H1 (cell line): Measurements from ENCODE around the gene HMCN1. TPM values are rescaled to one million over a fixed set of nuclear protein-coding genes. Genes with fewer than 3 reads are reported as not detected.

Experiments used
- CTCF ChIA-PET: fragments of 300-600 bp; sonication (Branson Sonifier 250); formaldehyde crosslinking; loops from one replicate; lab custom pipeline; 2021; ENCODE audit not compliant: partially characterized antibody; lab: Charles Lee
- POLR2A ChIA-PET: fragments of 300-600 bp; sonication (Branson Sonifier 250); formaldehyde crosslinking; loops from one replicate; lab custom pipeline; 2021; ENCODE audit warnings: inconsistent platforms; ENCODE audit not compliant: partially characterized antibody; lab: Charles Lee
- DNase-seq, 2 experiments: peaks; one replicate each; pipeline versions ENCODE4 v3.0.0 to v3.0.0-alpha.2; 2010 to 2022; ENCODE audit warnings: low spot score in 2 of 2, low read depth in 1 of 2, mixed read lengths in 1 of 2
- FAIRE-seq: peaks from 2 replicates; lab custom pipeline; 2011; peaks lifted over from hg19 to GRCh38; lab: Jason Lieb, UNC
- H2AFZ ChIP-seq: 2 replicates; pipeline ENCODE4 v1.8.1; 2012; ENCODE audit warnings: low read length, inconsistent platforms
- H2AK5ac ChIP-seq: 2 replicates; pipeline ENCODE4 v1.6.1; 2013; ENCODE audit warnings: low read depth, low read length
- H2BK120ac ChIP-seq: replicated peaks from 2 replicates; pipeline ENCODE3; 2013; ENCODE audit warnings: low read depth, low read length, inconsistent platforms
- H2BK12ac ChIP-seq: 2 replicates; pipeline ENCODE4 v1.6.1; 2013; ENCODE audit warnings: low read depth, low read length
- H2BK15ac ChIP-seq: 2 replicates; pipeline ENCODE4 v1.6.1; 2013; ENCODE audit warnings: low read length
- H2BK20ac ChIP-seq: 2 replicates; pipeline ENCODE4 v1.6.1; 2013; ENCODE audit warnings: low read length
- H2BK5ac ChIP-seq: 2 replicates; pipeline ENCODE4 v1.6.1; 2013; ENCODE audit warnings: low read depth, low read length
- H3K14ac ChIP-seq: 2 replicates; pipeline ENCODE4 v1.6.1; 2013; ENCODE audit warnings: inconsistent platforms; ENCODE audit not compliant: insufficient read length
- H3K18ac ChIP-seq: 2 replicates; pipeline ENCODE4 v1.6.1; 2013; ENCODE audit warnings: low read length; ENCODE audit errors: extremely low read depth
- H3K23ac ChIP-seq: 2 replicates; pipeline ENCODE4 v1.6.1; 2013; ENCODE audit warnings: inconsistent platforms; ENCODE audit not compliant: insufficient read length
- H3K23me2 ChIP-seq: 2 replicates; pipeline ENCODE4 v1.6.1; 2013; ENCODE audit warnings: low read depth, low read length
- H3K27ac ChIP-seq: 2 replicates; pipeline ENCODE4 v1.6.1; 2011; ENCODE audit warnings: low read depth, low read length, inconsistent platforms
- H3K27me3 ChIP-seq, 4 experiments: replicated peaks in 1 of 4; 1 replicate in 1 of 4; 2 replicates in 3 of 4; pipeline versions ENCODE4 v1.6.1 to v1.8.1; 2011 to 2013; ENCODE audit warnings: low read length in 3 of 4, mild to moderate bottlenecking in 3 of 4, inconsistent platforms in 2 of 4, mixed read lengths in 2 of 4, moderate library complexity in 1 of 4; ENCODE audit not compliant: control insufficient read depth in 3 of 4, insufficient read depth in 3 of 4; ENCODE audit errors: extremely low read depth in 1 of 4
- H3K36me3 ChIP-seq, 4 experiments: 2 replicates each; pipeline versions ENCODE4 v1.6.1 to v1.8.1; 2011 to 2013; ENCODE audit warnings: mild to moderate bottlenecking in 4 of 4, low read length in 3 of 4, moderate library complexity in 2 of 4, control low read depth in 1 of 4, inconsistent platforms in 1 of 4; ENCODE audit not compliant: insufficient read depth in 4 of 4, control insufficient read depth in 2 of 4
- H3K4ac ChIP-seq: replicated peaks from 2 replicates; pipeline ENCODE3; 2013; ENCODE audit warnings: low read length, low read depth, mixed read lengths, inconsistent platforms; ENCODE audit not compliant: insufficient read length
- H3K4me1 ChIP-seq, 4 experiments: replicated peaks in 1 of 4; 1 replicate in 1 of 4; 2 replicates in 3 of 4; pipeline versions ENCODE4 v1.6.1 to v1.8.1; 2011 to 2013; ENCODE audit warnings: low read length in 3 of 4, inconsistent platforms in 2 of 4, mixed read lengths in 1 of 4; ENCODE audit not compliant: insufficient read depth in 4 of 4, control insufficient read depth in 3 of 4
- H3K4me2 ChIP-seq, 2 experiments: 2 replicates each; pipeline versions ENCODE4 v1.6.1 to v1.8.1; 2011 to 2013; ENCODE audit warnings: low read depth in 2 of 2, low read length in 2 of 2, control low read depth in 1 of 2, inconsistent platforms in 1 of 2, mild to moderate bottlenecking in 1 of 2; ENCODE audit not compliant: insufficient read depth in 1 of 2
- H3K4me3 ChIP-seq, 4 experiments: fragments of 200-600, 300-600 bp in 1 of 4; sonication (generic), shearing (Covaris generic), sonication (Bioruptor Twin) in 1 of 4; 2 replicates each; pipeline versions ENCODE4 v1.5.1 to v1.8.1; 2011 to 2016; ENCODE audit warnings: low read length in 4 of 4, low read depth in 3 of 4, control low read depth in 2 of 4, inconsistent platforms in 2 of 4, mild to moderate bottlenecking in 2 of 4, mixed read lengths in 1 of 4, moderate library complexity in 1 of 4; ENCODE audit not compliant: insufficient read depth in 2 of 4; ENCODE audit errors: extremely low read depth in 1 of 4
- H3K56ac ChIP-seq: replicated peaks from 2 replicates; pipeline ENCODE3; 2013; ENCODE audit warnings: low read depth, mild to moderate bottlenecking, mixed read lengths, low read length, inconsistent platforms; ENCODE audit not compliant: insufficient read length
- H3K79me1 ChIP-seq: 2 replicates; pipeline ENCODE4 v1.6.1; 2013; ENCODE audit warnings: low read depth, low read length, control low read depth
- H3K79me2 ChIP-seq, 2 experiments: 2 replicates each; pipeline versions ENCODE4 v1.6.1 to v1.8.1; 2012 to 2013; ENCODE audit warnings: low read length in 2 of 2, mild to moderate bottlenecking in 2 of 2, inconsistent platforms in 1 of 2; ENCODE audit not compliant: insufficient read depth in 2 of 2, control insufficient read depth in 1 of 2
- H3K9ac ChIP-seq, 4 experiments: replicated peaks in 1 of 4; 1 replicate in 1 of 4; 2 replicates in 3 of 4; pipeline versions ENCODE4 v1.6.1 to v1.8.1; 2011 to 2013; ENCODE audit warnings: low read depth in 3 of 4, low read length in 3 of 4, control low read depth in 2 of 4, mild to moderate bottlenecking in 2 of 4, moderate library complexity in 2 of 4, inconsistent platforms in 1 of 4; ENCODE audit errors: extremely low read depth in 1 of 4
- H3K9me3 ChIP-seq, 2 experiments: 2 replicates each; pipeline versions ENCODE4 v1.6.1 to v1.8.1; 2012 to 2013; ENCODE audit warnings: mild to moderate bottlenecking in 2 of 2, moderate library complexity in 2 of 2, control low read depth in 1 of 2, inconsistent platforms in 1 of 2, low read depth in 1 of 2, low read length in 1 of 2, mixed read lengths in 1 of 2; ENCODE audit not compliant: insufficient read depth in 2 of 2
- H4K20me1 ChIP-seq, 2 experiments: replicated peaks in 1 of 2; 2 replicates each; pipeline versions ENCODE3 to v1.8.1; 2011 to 2013; ENCODE audit warnings: inconsistent platforms in 2 of 2, low read length in 2 of 2, mild to moderate bottlenecking in 1 of 2; ENCODE audit not compliant: insufficient read depth in 2 of 2, control insufficient read depth in 1 of 2
- H4K5ac ChIP-seq: 2 replicates; pipeline ENCODE4 v1.6.1; 2013; ENCODE audit warnings: low read length, low read depth, mixed read lengths, inconsistent platforms; ENCODE audit not compliant: insufficient read length
- H4K8ac ChIP-seq: 2 replicates; pipeline ENCODE4 v1.8.0; 2013; ENCODE audit warnings: mild to moderate bottlenecking, moderate library complexity, low read length, inconsistent platforms; ENCODE audit not compliant: insufficient read depth; ENCODE audit errors: extremely low read depth
- H4K91ac ChIP-seq: replicated peaks from 2 replicates; pipeline ENCODE3; 2013; ENCODE audit warnings: low read length, mixed read lengths, inconsistent platforms; ENCODE audit not compliant: insufficient read length
- CEBPB ChIP-seq: IDR thresholded peaks from 2 replicates; pipeline ENCODE4 v1.6.1; 2012; ENCODE audit warnings: low read depth, low read length
- FOSL1 ChIP-seq: IDR thresholded peaks from 2 replicates; pipeline ENCODE4 v1.6.1; 2011; ENCODE audit warnings: mild to moderate bottlenecking, low read depth, low read length, moderate library complexity; ENCODE audit not compliant: insufficient read depth
- WGBS, 2 experiments: shearing (Covaris generic) in 1 of 2; methylation state at CpG; one replicate each; pipeline versions ENCODE4 v1.1.6 to v1.1.7; 2013 to 2015; ENCODE audit warnings: low lambda C conversion rate in 2 of 2, mixed read lengths in 2 of 2, inconsistent platforms in 1 of 2, low coverage in 1 of 2, missing lambda C conversion rate in 1 of 2; ENCODE audit not compliant: insufficient replicate concordance in 2 of 2, insufficient coverage in 1 of 2, insufficient read length in 1 of 2; ENCODE audit errors: extremely low coverage in 1 of 2, missing lambda C conversion rate in 1 of 2; 5-methylcytosine and 5-hydroxymethylcytosine counted together
- polyA plus RNA-seq, 7 experiments: library from polyadenylated mRNA; depleted of rRNA in 3 of 7; stranded (reverse) in 5 of 7; unstranded in 2 of 7; fragments of >200 nt in 5 of 7; fragments of 200-250 nt in 2 of 7; gene quantifications; 1 replicate in 5 of 7; 2 replicates in 1 of 7; 4 replicates in 1 of 7; pipeline versions ENCODE4 v1.2.1 to v1.2.3, GENCODE V29; 2011 to 2013; ENCODE audit warnings: missing spikeins in 2 of 7, mixed read lengths in 2 of 7
- total RNA-seq: library from RNA; stranded (reverse); fragmentation: NEBNext Ultra II Directional; extraction: Animal tissue kit (Norgen Biotek cat#: 25700); gene quantifications from 2 replicates; pipeline ENCODE4 v1.2.1, GENCODE V29; 2021

HMCN1 gene
- total and polyA plus RNA-seq, 2 of the 8 experiments (the other 6 are each of a cell fraction or from before 2014, with no cell fraction given), result 13.8 to 14.6 TPM

GRCh38 chr1:186146974-186147373 is 412.8 kb downstream of the HMCN1 start:
- Histone ChIP-seq H4K91ac (no peak overlapping the region), H2BK120ac (no peak overlapping the region), H3K4me3 (no peak overlapping the region), H3K4me2 (no peak overlapping the region), H3K9me3 (no peaks in the 10 kb centered on the region), H3K23ac (no peak overlapping the region), H3K4ac (no peak overlapping the region), H4K20me1 (no peaks in the 10 kb centered on the region), H3K27me3 (no peaks in the 10 kb centered on the region), H3K56ac (no peak overlapping the region), H3K36me3 (no peaks in the 10 kb centered on the region), H2AFZ (no peak overlapping the region), H2BK15ac (no peak overlapping the region), H2BK5ac (no peak overlapping the region), H3K18ac (no peak overlapping the region), H3K27ac (no peak overlapping the region), H2AK5ac (no peak overlapping the region), H3K4me1 (no peaks in the 10 kb centered on the region), H3K79me1 (no peaks in the 10 kb centered on the region), H2BK20ac (no peak overlapping the region), H3K79me2 (no peaks in the 10 kb centered on the region), H3K9ac (no peak overlapping the region), H3K14ac (no peak overlapping the region), H2BK12ac (no peak overlapping the region), H4K5ac (no peak overlapping the region), H3K23me2 (no peaks in the 10 kb centered on the region), H4K8ac (no peak overlapping the region)
- no peak for FAIRE-seq
- WGBS, 2 experiments, result 94% methylated on average over 2 of the region's 2 CpGs; no CpG with 5 or more reads in 1 of the 2 experiments
- no peak for DNase-seq
- POLR2A ChIA-PET, result interaction anchor here (0.6 kb wide), 1 partner anchor 13 kb away, joined by 3 read pairs; no protein-coding TSS in a partner anchor
- CTCF ChIA-PET, result interaction anchor here (0.8 kb wide), 1 partner anchor 426 kb away, joined by 3 read pairs; no protein-coding TSS in a partner anchor
- TF ChIP-seq CEBPB (no peak), FOSL1 (no peak)
